HepG2 (cell line): ENCODE measurements around the gene C3orf85.

Experiments
- HMG20B ChIP-seq: conservative IDR thresholded peaks from 2 replicates; pipeline ENCODE4 v1.6.1; 2016; ENCODE audit warnings: missing genetic modification reagents, missing compliant biosample characterization
- HMGA1 ChIP-seq: sonication (generic); formaldehyde crosslinking; conservative IDR thresholded peaks from 2 replicates; pipeline ENCODE4 v1.4.0; 2020; ENCODE audit warnings: missing genetic modification reagents
- JUN ChIP-seq: sonication (generic); formaldehyde crosslinking; IDR thresholded peaks from 2 replicates; pipeline ENCODE4 v1.4.0; 2020; ENCODE audit warnings: mild to moderate bottlenecking, missing genetic modification reagents
- TBX3 ChIP-seq: fragments of 450-650 bp; IDR thresholded peaks from 2 replicates; pipeline ENCODE4 v1.6.1; 2017; ENCODE audit warnings: antibody characterized with exemption, mild to moderate bottlenecking, inconsistent platforms, borderline replicate concordance
- TF ChIP-seq, protein P1 (sequence below): sonication (generic); formaldehyde crosslinking; IDR thresholded peaks from 2 replicates; pipeline ENCODE4 v1.5.0; 2020; ENCODE audit warnings: missing genetic modification reagents, mild to moderate bottlenecking, borderline replicate concordance
- TF ChIP-seq, protein P2 (sequence below): sonication (generic); formaldehyde crosslinking; IDR thresholded peaks from 2 replicates; pipeline ENCODE4 v1.5.0; 2020; ENCODE audit warnings: mild to moderate bottlenecking, missing genetic modification reagents, moderate library complexity

DNA sequence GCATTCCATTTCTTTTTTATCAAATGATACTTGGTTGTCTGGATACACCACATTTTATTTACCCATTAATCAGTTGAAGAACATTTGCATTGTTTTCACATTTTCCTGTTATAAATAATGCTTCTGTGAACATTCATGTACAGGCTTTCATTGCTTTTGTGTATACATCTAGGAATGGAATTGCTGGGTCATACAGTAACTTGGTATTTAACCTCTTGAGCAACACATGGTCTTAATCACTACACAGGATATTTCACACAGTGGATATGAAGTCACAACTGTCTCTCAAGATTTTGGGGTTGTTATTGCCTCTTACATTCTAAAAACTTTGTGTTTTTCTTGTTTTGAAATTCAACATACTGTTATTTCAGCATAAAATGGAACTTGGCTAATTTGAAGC is 48.2 kb downstream of the C3orf85 start:
- no peak for TF ChIP-seq HMG20B (CRISPR knock-in tag)
- TF ChIP-seq JUN (CRISPR knock-in tag): no peak
- no peak for TF ChIP-seq HMGA1 (CRISPR knock-in tag)
- TF ChIP-seq, protein P1, sequence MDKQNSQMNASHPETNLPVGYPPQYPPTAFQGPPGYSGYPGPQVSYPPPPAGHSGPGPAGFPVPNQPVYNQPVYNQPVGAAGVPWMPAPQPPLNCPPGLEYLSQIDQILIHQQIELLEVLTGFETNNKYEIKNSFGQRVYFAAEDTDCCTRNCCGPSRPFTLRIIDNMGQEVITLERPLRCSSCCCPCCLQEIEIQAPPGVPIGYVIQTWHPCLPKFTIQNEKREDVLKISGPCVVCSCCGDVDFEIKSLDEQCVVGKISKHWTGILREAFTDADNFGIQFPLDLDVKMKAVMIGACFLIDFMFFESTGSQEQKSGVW: no peak
- TF ChIP-seq, protein P2, sequence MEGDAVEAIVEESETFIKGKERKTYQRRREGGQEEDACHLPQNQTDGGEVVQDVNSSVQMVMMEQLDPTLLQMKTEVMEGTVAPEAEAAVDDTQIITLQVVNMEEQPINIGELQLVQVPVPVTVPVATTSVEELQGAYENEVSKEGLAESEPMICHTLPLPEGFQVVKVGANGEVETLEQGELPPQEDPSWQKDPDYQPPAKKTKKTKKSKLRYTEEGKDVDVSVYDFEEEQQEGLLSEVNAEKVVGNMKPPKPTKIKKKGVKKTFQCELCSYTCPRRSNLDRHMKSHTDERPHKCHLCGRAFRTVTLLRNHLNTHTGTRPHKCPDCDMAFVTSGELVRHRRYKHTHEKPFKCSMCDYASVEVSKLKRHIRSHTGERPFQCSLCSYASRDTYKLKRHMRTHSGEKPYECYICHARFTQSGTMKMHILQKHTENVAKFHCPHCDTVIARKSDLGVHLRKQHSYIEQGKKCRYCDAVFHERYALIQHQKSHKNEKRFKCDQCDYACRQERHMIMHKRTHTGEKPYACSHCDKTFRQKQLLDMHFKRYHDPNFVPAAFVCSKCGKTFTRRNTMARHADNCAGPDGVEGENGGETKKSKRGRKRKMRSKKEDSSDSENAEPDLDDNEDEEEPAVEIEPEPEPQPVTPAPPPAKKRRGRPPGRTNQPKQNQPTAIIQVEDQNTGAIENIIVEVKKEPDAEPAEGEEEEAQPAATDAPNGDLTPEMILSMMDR (CRISPR knock-in tag): no peak
- no peak for TF ChIP-seq TBX3
